Activated CD4-positive, alpha-beta T cell treated with anti-CD3 and anti-CD28 coated beads, Interleukin-2, amount 10 ng/mL, durations not matched to agents 24 days and 14 days (primary cell): ENCODE measurements around the gene HNF1A. TPM values are rescaled to one million over a fixed set of nuclear protein-coding genes. Genes with fewer than 3 reads are reported as not detected.

ENCODE experiments used
- DNase-seq: peaks from one replicate; pipeline ENCODE4 v3.0.0; 2022
- H3K27ac Mint-ChIP-seq: one replicate; pipeline ENCODE4 v1.8.0; 2022; ENCODE audit warnings: mild to moderate bottlenecking, mixed read lengths
- H3K27me3 Mint-ChIP-seq: one replicate; pipeline ENCODE4 v1.8.0; 2022; ENCODE audit warnings: mixed read lengths
- H3K36me3 Mint-ChIP-seq: one replicate; pipeline ENCODE4 v1.8.0; 2022; ENCODE audit warnings: low read depth, mild to moderate bottlenecking, mixed read lengths
- H3K4me1 Mint-ChIP-seq: one replicate; pipeline ENCODE4 v1.8.0; 2021; ENCODE audit warnings: mixed read lengths
- H3K4me3 Mint-ChIP-seq: one replicate; pipeline ENCODE4 v1.8.0; 2022; ENCODE audit warnings: mild to moderate bottlenecking, moderate library complexity, mixed read lengths
- H3K9me3 Mint-ChIP-seq: one replicate; pipeline ENCODE4 v1.8.0; 2021; ENCODE audit warnings: mixed read lengths
- intact Hi-C: fragments of 100-400 bp; cut with micrococcal nuclease; formaldehyde crosslinking; loops from one replicate; pipeline ENCODE4 v1.15.1; 2023
- total RNA-seq: library from RNA; stranded (reverse); gene quantifications from 2 replicates; pipeline ENCODE4 v1.2.3, GENCODE V29; 2022

HNF1A gene
- total RNA-seq, 1 donor from 2014 or later, result not detected

DNA sequence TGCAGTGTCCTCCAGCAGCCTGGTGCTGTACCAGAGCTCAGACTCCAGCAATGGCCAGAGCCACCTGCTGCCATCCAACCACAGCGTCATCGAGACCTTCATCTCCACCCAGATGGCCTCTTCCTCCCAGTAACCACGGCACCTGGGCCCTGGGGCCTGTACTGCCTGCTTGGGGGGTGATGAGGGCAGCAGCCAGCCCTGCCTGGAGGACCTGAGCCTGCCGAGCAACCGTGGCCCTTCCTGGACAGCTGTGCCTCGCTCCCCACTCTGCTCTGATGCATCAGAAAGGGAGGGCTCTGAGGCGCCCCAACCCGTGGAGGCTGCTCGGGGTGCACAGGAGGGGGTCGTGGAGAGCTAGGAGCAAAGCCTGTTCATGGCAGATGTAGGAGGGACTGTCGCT is 22.7 kb downstream of the HNF1A start:
- Mint-ChIP-seq H3K27ac (no peak overlapping the region), H3K36me3 (peaks cover 20% of the 10 kb centered on the region), H3K4me3 (no peak overlapping the region), H3K9me3 (no peaks in the 10 kb centered on the region), H3K27me3 (no peaks in the 10 kb centered on the region), H3K4me1 (peaks cover 5% of the 10 kb centered on the region)
- intact Hi-C loops, result no loop called here
- no peak for DNase-seq

DNA sequence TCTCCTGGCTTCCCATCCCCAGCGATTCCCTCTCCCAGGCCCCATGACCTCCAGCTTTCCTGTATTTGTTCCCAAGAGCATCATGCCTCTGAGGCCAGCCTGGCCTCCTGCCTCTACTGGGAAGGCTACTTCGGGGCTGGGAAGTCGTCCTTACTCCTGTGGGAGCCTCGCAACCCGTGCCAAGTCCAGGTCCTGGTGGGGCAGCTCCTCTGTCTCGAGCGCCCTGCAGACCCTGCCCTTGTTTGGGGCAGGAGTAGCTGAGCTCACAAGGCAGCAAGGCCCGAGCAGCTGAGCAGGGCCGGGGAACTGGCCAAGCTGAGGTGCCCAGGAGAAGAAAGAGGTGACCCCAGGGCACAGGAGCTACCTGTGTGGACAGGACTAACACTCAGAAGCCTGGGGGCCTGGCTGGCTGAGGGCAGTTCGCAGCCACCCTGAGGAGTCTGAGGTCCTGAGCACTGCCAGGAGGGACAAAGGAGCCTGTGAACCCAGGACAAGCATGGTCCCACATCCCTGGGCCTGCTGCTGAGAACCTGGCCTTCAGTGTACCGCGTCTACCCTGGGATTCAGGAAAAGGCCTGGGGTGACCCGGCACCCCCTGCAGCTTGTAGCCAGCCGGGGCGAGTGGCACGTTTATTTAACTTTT is 23.6 kb downstream of the HNF1A start:
- Mint-ChIP-seq H3K4me1 (peaks cover 5% of the 10 kb centered on the region), H3K4me3 (no peak overlapping the region), H3K36me3 (peaks cover 20% of the 10 kb centered on the region), H3K9me3 (no peaks in the 10 kb centered on the region), H3K27ac (no peak overlapping the region), H3K27me3 (no peaks in the 10 kb centered on the region)
- DNase-seq, result no peak
- intact Hi-C loops, result no loop called here

DNA sequence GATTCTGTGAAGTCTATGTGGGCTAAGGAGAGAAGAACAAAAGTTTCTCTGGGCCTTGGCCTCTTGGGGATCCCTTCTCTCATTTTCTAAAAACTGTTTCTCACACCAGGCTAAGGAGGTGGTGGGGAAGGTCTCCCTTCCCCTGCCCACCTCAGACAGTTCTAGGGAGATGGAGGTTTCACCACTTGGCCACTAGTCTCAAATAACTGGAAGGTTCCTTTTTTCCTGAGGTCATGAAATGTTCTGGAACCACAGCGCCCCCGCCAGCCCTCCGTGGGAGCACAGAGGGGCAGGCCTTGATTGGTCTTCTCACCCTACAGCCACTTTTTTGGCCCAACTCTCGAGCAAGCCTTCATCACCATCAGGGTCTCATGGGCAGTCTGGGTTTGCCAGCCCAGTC is 25.3 kb downstream of the HNF1A start:
- Mint-ChIP-seq H3K9me3 (no peaks in the 10 kb centered on the region), H3K27ac (no peak overlapping the region), H3K4me1 (peaks cover 5% of the 10 kb centered on the region), H3K36me3 (peaks cover 25% of the 10 kb centered on the region), H3K4me3 (no peak overlapping the region), H3K27me3 (no peaks in the 10 kb centered on the region)
- no peak for DNase-seq
- intact Hi-C loops, result no loop called here

DNA sequence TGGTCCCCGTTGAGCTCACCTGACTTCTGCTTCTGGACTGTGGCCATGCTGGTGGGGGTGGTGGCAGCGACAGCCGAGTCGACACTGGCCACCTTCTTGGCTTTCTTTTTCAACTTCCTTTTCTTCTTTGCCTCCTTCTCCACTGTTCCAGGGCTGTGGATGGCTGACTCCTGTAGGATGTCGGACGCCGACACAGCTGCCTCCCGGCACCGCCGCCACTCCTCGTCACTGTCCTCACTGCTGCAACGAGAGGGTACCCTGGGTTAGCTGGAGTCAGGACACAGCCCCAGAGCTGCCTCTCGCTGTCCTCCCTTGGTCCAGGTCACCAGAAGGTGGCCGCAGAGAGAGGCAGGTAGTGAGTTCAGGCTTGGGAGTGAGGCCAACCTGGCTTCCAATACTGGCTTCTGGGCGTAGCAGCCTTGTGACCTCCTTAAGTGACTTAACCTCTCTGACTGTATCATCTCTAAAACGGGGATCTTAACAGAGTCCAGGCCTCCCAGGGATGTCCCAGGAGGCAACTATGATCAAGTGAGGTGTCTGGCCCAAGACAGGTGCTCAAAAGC is 26.0 kb downstream of the HNF1A start:
- H3K27me3 Mint-ChIP-seq, result no peaks in the 10 kb centered on the region
- peaks cover 5% of the 10 kb centered on the region for H3K4me1 Mint-ChIP-seq
- no peak for DNase-seq
- intact Hi-C loops, result no loop called here
- H3K27ac Mint-ChIP-seq, result no peak overlapping the region
- no peaks in the 10 kb centered on the region for H3K9me3 Mint-ChIP-seq
- no peak overlapping the region for H3K4me3 Mint-ChIP-seq
- peaks cover 29% of the 10 kb centered on the region for H3K36me3 Mint-ChIP-seq

DNA sequence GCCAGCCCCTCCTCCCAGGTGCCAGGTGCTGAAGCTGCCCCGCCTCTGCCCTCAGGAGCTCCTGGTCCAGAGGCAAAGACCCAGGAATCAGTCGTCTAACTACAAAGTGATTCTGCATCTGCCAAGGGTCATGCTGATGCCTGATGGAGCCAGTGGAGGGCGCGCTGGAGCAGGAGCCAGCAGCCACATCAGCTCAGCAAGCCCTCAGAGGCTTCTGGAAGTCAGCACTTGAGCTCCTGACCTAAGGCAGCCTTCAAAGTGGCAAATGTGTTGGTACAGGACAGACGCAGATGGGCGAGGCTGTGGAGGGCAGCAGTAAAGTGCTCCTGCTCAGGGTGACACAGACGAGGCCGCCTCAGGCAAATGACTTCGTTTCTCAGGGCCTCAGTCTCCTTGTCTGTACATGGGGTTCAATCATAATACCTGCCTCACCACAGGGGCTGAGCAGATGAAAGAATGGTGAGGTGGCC is 27.0 kb downstream of the HNF1A start:
- Mint-ChIP-seq H3K9me3 (no peaks in the 10 kb centered on the region), H3K4me1 (peaks cover 5% of the 10 kb centered on the region), H3K27me3 (no peaks in the 10 kb centered on the region), H3K4me3 (no peak overlapping the region), H3K27ac (peak overlapping the region; percentile 51), H3K36me3 (peaks cover 31% of the 10 kb centered on the region)
- peak; percentile 86 for DNase-seq
- intact Hi-C loops, result loop anchor here (1.0 kb wide), 1 partner anchor 105 kb away; no protein-coding TSS in a partner anchor

DNA sequence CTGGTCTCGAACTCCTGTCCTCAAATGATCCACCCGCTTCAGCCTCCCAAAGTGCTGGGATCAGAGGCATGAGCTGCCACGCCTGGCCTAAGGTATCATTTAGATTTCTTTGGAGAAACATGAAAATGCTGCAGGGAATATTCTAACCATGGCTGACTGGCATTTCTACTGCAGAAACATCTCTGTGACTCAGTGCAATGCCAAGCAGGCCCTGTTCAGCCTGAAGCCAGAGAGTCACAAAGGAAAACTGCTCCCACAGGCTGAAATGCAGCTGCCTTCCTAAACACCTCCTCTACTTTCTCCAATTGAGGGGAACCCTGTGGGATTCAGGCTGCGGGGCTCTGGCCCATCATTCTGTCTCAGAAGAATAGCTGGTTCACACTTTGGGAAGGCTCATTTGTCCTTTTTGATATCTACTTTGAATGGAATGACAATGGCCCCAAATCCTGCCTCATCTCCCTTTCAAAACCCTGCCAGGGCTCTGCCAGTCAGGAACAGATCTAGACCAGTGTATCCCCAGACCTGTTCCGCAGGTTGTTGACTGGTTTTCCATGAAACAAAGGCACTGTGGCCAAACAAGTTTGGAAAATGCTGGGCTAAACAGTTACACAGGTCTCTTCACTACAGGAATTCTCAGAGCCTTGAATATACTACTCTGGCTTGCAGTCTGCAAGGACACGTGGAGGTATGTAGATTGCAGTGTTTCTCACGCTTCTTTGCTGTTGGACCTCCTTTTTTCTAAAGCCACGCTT is 30.2 kb downstream of the HNF1A start:
- H3K4me3 Mint-ChIP-seq, result no peak overlapping the region
- H3K27me3 Mint-ChIP-seq, result no peaks in the 10 kb centered on the region
- no peak overlapping the region for H3K27ac Mint-ChIP-seq
- intact Hi-C loops, result no loop called here
- H3K9me3 Mint-ChIP-seq, result no peaks in the 10 kb centered on the region
- H3K36me3 Mint-ChIP-seq, result peaks cover 38% of the 10 kb centered on the region
- peaks cover 10% of the 10 kb centered on the region for H3K4me1 Mint-ChIP-seq
- no peak for DNase-seq

DNA sequence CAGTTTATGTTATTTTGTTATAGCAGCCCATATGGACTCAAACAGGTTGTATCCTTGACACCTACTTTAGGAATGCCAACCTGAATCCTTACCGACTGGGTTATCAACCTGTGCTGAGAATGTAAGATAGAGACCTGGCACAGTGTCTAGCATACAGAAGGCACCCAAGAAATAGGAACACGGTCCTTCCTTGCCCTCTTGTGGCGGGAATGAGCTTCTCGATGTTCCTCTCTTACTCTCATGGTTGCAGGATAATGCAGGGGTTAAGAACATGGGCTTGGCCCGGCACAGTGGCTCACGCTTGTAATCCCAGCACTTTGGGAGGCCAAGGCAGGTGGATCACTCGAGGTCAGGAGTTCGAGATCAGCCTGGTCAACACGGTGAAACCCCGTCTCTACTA is 31.4 kb downstream of the HNF1A start:
- H3K27me3 Mint-ChIP-seq, result no peaks in the 10 kb centered on the region
- intact Hi-C loops, result no loop called here

DNA sequence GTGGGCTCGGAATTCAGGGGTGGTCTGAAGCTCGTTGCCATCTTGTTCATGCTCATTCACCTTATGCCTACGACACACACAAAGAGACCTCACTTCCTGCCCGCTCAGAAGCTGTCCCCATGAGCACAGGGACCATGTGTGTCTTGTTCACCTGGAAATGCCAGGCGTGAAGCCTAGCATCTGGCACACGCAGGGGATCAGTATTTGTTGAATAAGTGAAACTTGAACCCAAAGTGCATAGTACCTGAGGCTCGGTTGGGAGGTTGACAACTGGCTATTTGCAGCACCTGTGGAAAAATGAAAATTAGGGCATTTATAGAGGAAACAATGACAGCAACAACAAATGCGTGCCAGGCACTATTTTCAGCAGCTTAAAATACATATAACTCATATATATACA is 32.5 kb downstream of the HNF1A start:
- Mint-ChIP-seq H3K27me3 (no peaks in the 10 kb centered on the region), H3K27ac (no peak overlapping the region), H3K9me3 (no peaks in the 10 kb centered on the region), H3K4me1 (peaks cover 15% of the 10 kb centered on the region), H3K36me3 (peaks cover 24% of the 10 kb centered on the region), H3K4me3 (no peak overlapping the region)
- intact Hi-C loops, result no loop called here
- no peak for DNase-seq

More for the DNA sequence above, 31.4 kb downstream of the HNF1A start:
- DNase-seq, result no peak
- H3K9me3 Mint-ChIP-seq, result no peaks in the 10 kb centered on the region
- peaks cover 31% of the 10 kb centered on the region for H3K36me3 Mint-ChIP-seq
- peaks cover 12% of the 10 kb centered on the region for H3K4me1 Mint-ChIP-seq
- H3K27ac Mint-ChIP-seq, result no peak overlapping the region
- H3K4me3 Mint-ChIP-seq, result no peak overlapping the region

DNA sequence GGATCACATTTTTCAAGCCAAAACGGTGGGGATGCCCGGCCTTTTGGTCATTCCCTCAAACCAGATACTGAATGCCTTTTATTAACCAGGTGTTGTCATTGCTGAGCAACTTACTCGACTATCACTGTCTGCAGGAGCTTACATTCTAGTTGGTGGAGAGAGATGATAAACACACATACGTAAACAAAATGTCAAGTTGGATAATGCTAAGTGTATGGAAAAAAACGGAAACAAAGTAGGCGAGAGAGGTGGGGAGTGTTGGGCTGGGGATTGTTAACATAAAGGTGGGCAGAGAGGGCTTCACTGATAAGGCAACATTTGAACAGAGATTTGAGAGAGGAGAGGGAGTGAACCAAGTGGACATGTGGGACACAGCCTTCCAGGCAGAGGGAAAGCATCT is 33.5 kb downstream of the HNF1A start:
- no peak for DNase-seq
- peaks cover 27% of the 10 kb centered on the region for H3K36me3 Mint-ChIP-seq
- no peak overlapping the region for H3K27ac Mint-ChIP-seq
- no peaks in the 10 kb centered on the region for H3K27me3 Mint-ChIP-seq
- no peaks in the 10 kb centered on the region for H3K9me3 Mint-ChIP-seq
- intact Hi-C loops, result no loop called here
- peak overlapping the region; percentile 18 for H3K4me3 Mint-ChIP-seq
- H3K4me1 Mint-ChIP-seq, result peaks cover 20% of the 10 kb centered on the region

DNA sequence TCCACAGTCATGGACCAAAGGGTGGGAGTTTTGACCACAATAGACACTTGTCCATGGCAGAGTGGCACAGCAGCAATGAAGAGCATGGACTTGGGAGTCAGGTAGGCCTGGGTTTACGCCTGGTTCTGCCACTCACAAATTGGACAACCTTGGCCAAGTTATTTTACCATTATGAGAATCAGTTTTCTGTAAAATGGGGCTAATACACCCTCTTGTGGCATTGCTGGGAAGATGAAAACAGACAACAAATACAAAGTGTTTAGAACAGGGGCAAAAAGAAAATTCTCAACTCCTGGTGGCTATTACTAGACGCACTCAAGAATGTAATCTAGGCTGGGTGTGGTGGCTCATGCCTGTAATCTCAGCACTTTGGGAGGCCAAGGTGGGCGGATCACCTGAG is 35.4 kb downstream of the HNF1A start:
- Mint-ChIP-seq H3K9me3 (no peaks in the 10 kb centered on the region), H3K27ac (no peak overlapping the region), H3K4me3 (peak overlapping the region; percentile 8), H3K4me1 (peaks cover 20% of the 10 kb centered on the region), H3K36me3 (peaks cover 23% of the 10 kb centered on the region), H3K27me3 (no peaks in the 10 kb centered on the region)
- intact Hi-C loops, result no loop called here
- DNase-seq, result no peak

DNA sequence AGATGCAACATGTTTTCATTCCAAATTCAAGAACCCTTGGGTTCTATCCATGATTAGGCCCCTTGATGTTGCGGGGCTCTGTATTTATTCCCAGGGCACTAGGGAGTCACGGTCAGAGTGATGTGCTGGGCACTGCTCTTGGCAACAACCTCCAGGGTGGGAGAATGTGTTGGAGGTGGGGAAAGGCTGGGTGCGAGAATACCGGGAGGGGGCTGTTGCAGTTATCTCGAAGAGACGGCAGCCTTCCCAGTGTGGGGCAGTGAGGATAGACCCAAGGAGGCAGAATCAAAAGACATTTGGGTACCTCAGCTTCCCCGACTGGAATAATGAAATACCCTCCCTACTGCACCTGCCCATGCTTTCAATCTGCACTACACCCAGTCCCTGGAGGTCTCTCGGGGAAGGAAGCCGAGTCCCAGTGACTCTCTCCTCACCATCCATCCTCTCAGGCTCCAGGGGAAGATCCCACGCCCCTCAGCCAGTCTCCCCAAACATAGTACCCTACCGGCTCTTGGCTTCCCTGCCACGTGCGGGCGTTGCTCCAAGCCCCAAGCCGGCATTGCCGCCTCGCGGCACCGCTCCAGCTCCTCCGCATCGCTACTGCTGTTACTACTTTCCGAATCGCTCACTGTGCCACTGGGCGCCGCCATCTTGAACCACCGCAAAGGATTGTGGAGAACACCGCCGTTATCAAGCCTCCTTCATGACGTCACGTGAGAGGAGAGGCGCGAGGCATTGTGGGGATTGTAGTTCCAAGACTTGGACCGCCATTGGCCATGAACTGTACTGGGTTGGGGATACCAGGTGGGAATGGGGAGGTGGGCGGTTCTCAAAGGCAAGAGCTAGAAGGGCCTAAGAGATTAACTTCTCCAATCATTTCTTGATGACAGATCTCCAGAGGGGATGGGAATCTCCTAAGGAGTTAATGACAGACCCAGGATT is 37.8 kb downstream of the HNF1A start, which contains the start of gene C12orf43:
Gene C12orf43, minus strand, starts transcription at position 663 of the 942 bp plus-strand sequence. Its CDS starts 13 bp downstream, at position 650.
- intact Hi-C loops, result loop anchor here (1.0 to 5.0 kb wide), 4 partner anchors 20 to 113 kb away; no protein-coding TSS in a partner anchor
- DNase-seq, result peak; percentile 98
- Mint-ChIP-seq H3K36me3 (peaks cover 22% of the 10 kb centered on the region), H3K9me3 (no peaks in the 10 kb centered on the region), H3K27me3 (no peaks in the 10 kb centered on the region), H3K27ac (peak within 1 kb of the TSS; percentile 99), H3K4me3 (peak within 1 kb of the TSS; percentile 98), H3K4me1 (peaks cover 20% of the 10 kb centered on the region)

DNA sequence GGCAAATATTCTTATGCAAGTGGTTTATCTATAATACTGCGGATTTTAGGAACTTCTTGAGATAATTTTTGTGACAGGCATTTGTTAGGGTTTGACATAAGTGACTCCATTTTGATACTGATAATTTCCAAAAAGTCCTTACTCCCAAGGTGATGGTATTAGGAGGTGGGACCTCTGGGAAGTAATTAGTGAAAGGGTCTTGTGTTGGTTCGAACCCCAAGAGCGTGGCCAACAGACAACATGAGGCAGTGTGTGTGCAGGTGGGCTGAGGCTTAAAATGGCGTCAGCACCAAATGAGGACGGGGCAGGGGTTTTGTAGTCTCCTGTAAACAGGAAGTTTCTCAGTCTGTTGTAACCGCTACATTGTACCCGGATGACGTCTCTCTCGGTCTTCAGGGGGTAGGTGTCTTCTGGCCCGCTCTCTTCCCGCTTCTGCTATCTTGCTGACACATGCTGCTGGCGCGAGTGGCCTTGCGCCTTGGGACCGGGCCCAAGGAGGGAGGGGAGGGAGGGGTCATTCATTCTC is 39.7 kb downstream of the HNF1A start:
- Mint-ChIP-seq H3K4me1 (peaks cover 15% of the 10 kb centered on the region), H3K9me3 (no peaks in the 10 kb centered on the region), H3K36me3 (peaks cover 20% of the 10 kb centered on the region), H3K4me3 (no peak overlapping the region), H3K27me3 (no peaks in the 10 kb centered on the region), H3K27ac (no peak overlapping the region)
- intact Hi-C loops, result loop anchor here (5.0 kb wide), 1 partner anchor 44 kb away; no protein-coding TSS in a partner anchor
- DNase-seq, result no peak
